Esophagus squamous epithelium (tissue), 5 donors: ENCODE measurements around the gene EEPD1. TPM values are rescaled to one million over a fixed set of nuclear protein-coding genes. Genes with fewer than 3 reads are reported as not detected.

ENCODE experiments used
- DNase-seq: peaks from one replicate; lab custom pipeline; 2025; lab: John Stamatoyannopoulos, UW
- H3K27ac ChIP-seq, 4 donors: fragments of 200-600 bp; sonication (generic); one replicate each; pipeline ENCODE4 v1.5.1; 2016 to 2019; ENCODE audit warnings: mild to moderate bottlenecking in 1 of 4
- H3K27me3 ChIP-seq, 4 donors: fragments of 200-600 bp; sonication (generic); 1 replicate in 3 of 4; 2 replicates in 1 of 4; pipeline versions ENCODE4 v1.5.1 to v1.6.0; 2017 to 2021; ENCODE audit warnings: antibody characterized with exemption in 1 of 4
- H3K36me3 ChIP-seq, 3 donors: fragments of 200-600 bp; sonication (generic); one replicate each; pipeline ENCODE4 v1.5.1; 2016 to 2019
- H3K4me1 ChIP-seq, 3 donors: fragments of 200-600 bp; sonication (generic); one replicate each; pipeline ENCODE4 v1.5.1; 2017 to 2019
- H3K4me3 ChIP-seq, 4 donors: fragments of 200-600 bp; sonication (generic); 1 replicate in 3 of 4; 2 replicates in 1 of 4; pipeline ENCODE4 v1.5.1; 2016 to 2019; ENCODE audit warnings: mild to moderate bottlenecking in 2 of 4, moderate library complexity in 1 of 4
- H3K9me3 ChIP-seq, 3 donors: fragments of 200-600 bp; sonication (generic); one replicate each; pipeline ENCODE4 v1.5.1; 2016 to 2019
- POLR2A ChIP-seq, 4 donors: fragments of 450-650 bp; IDR thresholded peaks; one replicate each; pipeline ENCODE4 v1.6.1; 2017; ENCODE audit warnings: antibody characterized with exemption in 4 of 4, mild to moderate bottlenecking in 4 of 4, moderate library complexity in 3 of 4
- WGBS, 2 donors: methylation state at CpG; one replicate each; pipeline ENCODE4 v1.1.5; 2018; 5-methylcytosine and 5-hydroxymethylcytosine counted together
- intact Hi-C: fragments of 100-400 bp; cut with DNase I; formaldehyde crosslinking; loops from one replicate; pipeline ENCODE4 v1.15.0; 2022
- total RNA-seq, 4 donors: library from RNA; depleted of rRNA; stranded (reverse); fragments of >200 nt; gene quantifications; one replicate each; pipeline ENCODE4 v1.1.0, GENCODE V29; 2016
- TF ChIP-seq, protein P1 (sequence below), 6 experiments: fragments of 450-650 bp in 4 of 6; fragments of 200-600 bp in 2 of 6; sonication (generic) in 2 of 6; IDR thresholded peaks; one replicate each; pipeline ENCODE4 v1.5.1; 2016 to 2019; ENCODE audit warnings: antibody characterized with exemption in 6 of 6, mild to moderate bottlenecking in 4 of 6, moderate library complexity in 4 of 6
- donor health status: DM: yes; HTN: yes; CAD: no.

Gene EEPD1
- total RNA-seq, 4 donors from 2014 or later: 2.3 to 10.2 (median 4.8) TPM

- WGBS, 2 donors: 78 to 95% methylated on average over 4 of the region's 9 CpGs
- peaks cover 17 to 70% (median 33%) of the 10 kb centered on the region in 3 donors for H3K4me1 ChIP-seq
- intact Hi-C loops: no loop called here
- no peaks in the 10 kb centered on the region for H3K36me3 ChIP-seq
- DNase-seq: no peak
- TF ChIP-seq, protein P1, sequence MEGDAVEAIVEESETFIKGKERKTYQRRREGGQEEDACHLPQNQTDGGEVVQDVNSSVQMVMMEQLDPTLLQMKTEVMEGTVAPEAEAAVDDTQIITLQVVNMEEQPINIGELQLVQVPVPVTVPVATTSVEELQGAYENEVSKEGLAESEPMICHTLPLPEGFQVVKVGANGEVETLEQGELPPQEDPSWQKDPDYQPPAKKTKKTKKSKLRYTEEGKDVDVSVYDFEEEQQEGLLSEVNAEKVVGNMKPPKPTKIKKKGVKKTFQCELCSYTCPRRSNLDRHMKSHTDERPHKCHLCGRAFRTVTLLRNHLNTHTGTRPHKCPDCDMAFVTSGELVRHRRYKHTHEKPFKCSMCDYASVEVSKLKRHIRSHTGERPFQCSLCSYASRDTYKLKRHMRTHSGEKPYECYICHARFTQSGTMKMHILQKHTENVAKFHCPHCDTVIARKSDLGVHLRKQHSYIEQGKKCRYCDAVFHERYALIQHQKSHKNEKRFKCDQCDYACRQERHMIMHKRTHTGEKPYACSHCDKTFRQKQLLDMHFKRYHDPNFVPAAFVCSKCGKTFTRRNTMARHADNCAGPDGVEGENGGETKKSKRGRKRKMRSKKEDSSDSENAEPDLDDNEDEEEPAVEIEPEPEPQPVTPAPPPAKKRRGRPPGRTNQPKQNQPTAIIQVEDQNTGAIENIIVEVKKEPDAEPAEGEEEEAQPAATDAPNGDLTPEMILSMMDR (IDR thresholded peaks at IDR 0.05): no peak
- no peak for TF ChIP-seq POLR2A (IDR thresholded peaks at IDR 0.05)
- H3K27me3 ChIP-seq: peaks cover 0 to 4% (median 0%) of the 10 kb centered on the region in 4 donors
- H3K9me3 ChIP-seq: no peaks in the 10 kb centered on the region
- no peak overlapping the region for H3K4me3 ChIP-seq
- peak overlapping the region in 1 of 4 donors; percentile 69 for H3K27ac ChIP-seq
Observed at GRCh38 chr7:36279200-36279925, 126.3 kb downstream of the EEPD1 start.

- Histone ChIP-seq H3K4me3 (no peak overlapping the region), H3K27me3 (peaks cover 0 to 4% (median 0%) of the 10 kb centered on the region in 4 donors), H3K4me1 (peaks cover 17 to 70% (median 33%) of the 10 kb centered on the region in 3 donors), H3K27ac (peak overlapping the region in 2 of 4 donors; percentile 59 to 69), H3K36me3 (peaks cover 0 to 5% (median 0%) of the 10 kb centered on the region in 3 donors), H3K9me3 (no peaks in the 10 kb centered on the region)
- intact Hi-C loops: no loop called here
- WGBS, 2 donors: 95 to 96% methylated on average over 9 of the region's 9 CpGs
- TF ChIP-seq, protein P1 (IDR thresholded peaks at IDR 0.05): no peak
- TF ChIP-seq POLR2A (IDR thresholded peaks at IDR 0.05): no peak
- DNase-seq: no peak
Observed at GRCh38 chr7:36279926-36280315, 126.9 kb downstream of the EEPD1 start.

DNA sequence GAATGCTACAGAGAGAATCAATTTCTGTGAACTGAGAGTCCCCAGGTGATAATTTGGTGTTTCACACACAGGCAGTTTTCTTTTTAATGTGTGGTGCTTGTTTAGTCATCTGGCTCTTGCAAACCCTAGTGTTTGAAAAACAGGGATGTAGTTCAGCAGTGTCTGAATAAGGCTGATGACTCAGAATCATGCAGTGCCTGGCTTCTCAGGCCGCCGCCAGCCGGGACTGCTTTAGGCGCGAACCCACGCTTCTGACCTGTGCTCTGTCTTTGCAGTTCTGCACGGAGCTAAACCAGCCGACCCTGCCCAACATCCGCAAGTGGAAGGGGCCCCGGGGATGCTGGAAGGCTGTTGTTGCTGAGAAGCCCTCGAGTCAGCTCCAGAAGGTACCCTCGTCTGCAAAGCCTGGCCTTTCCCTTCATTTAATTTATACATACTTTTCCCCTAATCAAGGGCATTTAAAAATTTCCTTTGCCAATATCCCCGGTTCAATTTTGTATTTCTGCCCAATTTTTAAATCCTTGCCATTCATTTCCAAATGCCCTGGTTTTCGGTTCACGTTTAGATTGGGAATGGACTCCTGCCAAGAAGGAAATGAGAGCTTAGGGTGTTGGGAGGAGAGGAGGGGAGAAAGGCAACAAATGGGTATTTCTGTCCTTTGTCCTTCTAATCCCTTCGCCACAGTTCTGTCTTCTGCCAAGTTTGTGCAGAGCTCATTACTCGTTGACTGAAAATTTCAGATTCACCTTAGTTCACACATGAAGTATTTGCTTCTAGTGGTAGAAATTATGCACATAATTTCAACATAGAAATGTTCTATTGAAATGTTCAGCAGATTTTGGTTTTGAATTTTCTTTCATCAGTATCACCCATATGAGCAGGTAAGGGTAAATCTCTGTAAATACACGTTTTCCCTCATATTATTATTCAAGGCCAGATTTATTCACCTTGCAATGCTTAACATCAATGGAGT, 128.1 kb downstream of the EEPD1 start:
- intact Hi-C loops: no loop called here
- no peak for DNase-seq
- no peak for TF ChIP-seq POLR2A (IDR thresholded peaks at IDR 0.05)
- TF ChIP-seq, protein P1 (IDR thresholded peaks at IDR 0.05): peak in 2 of 6 experiments; percentile 10 to 18
- Histone ChIP-seq H3K4me1 (peaks cover 18 to 81% (median 33%) of the 10 kb centered on the region in 3 donors), H3K9me3 (no peaks in the 10 kb centered on the region), H3K4me3 (peak overlapping the region in 3 of 4 donors; percentile 3 to 36 (median 19)), H3K36me3 (peaks cover 0 to 11% (median 0%) of the 10 kb centered on the region in 3 donors), H3K27ac (peak overlapping the region; percentile 13 to 75 (median 64)), H3K27me3 (peaks cover 0 to 4% (median 0%) of the 10 kb centered on the region in 4 donors)
- WGBS, 2 donors: 11 to 29% methylated on average over 14 to 16 of the region's 18 CpGs

DNA sequence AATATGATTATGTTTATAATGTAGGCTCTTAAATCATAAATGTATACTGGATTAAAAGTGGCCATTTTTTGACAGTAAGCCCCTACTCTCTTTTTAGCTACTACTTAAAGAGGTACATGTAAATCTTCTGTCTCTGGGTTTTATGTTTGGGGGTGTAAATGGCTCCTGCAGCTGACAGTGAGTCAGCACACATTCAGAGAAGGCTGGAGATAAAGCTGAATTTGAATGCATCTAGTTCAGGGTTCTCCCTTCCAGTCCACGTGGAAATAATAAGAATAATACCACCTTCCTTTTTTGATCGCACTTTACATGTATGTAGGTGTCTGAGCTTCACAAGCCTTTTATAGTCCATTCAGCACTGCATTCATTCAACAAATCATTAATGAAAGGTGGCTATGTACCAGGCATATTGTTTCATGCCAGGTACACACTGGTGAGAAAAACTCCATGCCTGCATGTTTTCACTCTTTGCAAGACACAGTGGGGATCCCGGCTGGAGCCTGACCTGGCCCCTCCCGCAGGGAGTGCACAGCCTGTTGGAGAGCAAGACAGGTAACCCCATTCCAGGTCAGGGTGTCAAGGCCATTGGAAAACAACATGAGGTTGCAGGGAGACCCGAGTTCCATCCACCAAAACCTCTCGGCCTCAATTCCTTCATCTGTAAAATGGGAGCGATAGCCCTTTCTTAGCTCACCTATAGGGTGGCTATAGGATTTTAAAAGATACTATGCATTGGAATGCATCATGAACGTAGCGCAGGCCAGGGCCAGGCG, 129.1 kb downstream of the EEPD1 start:
- 79 to 86% methylated on average over 7 to 10 of the region's 10 CpGs for WGBS, 2 donors
- peaks cover 23 to 80% (median 35%) of the 10 kb centered on the region in 3 donors for H3K4me1 ChIP-seq

More for the DNA sequence above, 129.1 kb downstream of the EEPD1 start:
- Histone ChIP-seq H3K4me3 (no peak overlapping the region), H3K36me3 (peaks cover 0 to 11% (median 0%) of the 10 kb centered on the region in 3 donors), H3K27ac (no peak overlapping the region), H3K9me3 (no peaks in the 10 kb centered on the region), H3K27me3 (peaks cover 0 to 4% (median 0%) of the 10 kb centered on the region in 4 donors)
- intact Hi-C loops: no loop called here
- DNase-seq: no peak
- TF ChIP-seq, protein P1 (IDR thresholded peaks at IDR 0.05): no peak
- no peak for TF ChIP-seq POLR2A (IDR thresholded peaks at IDR 0.05)
